Subcutaneous preadipocyte (primary cell): ENCODE results near the gene COL3A1. TPM values are rescaled to one million over a fixed set of nuclear protein-coding genes. Genes with fewer than 3 reads are reported as not detected.

Experiments
- small RNA-seq: library from RNA; depleted of rRNA; stranded (forward); fragments of <200 nt; gene quantifications from one replicate; pipeline ENCODE3, GENCODE V24; 2012
- total RNA-seq: library from RNA; depleted of rRNA; stranded (reverse); fragments of >200 nt; gene quantifications from 2 replicates; pipeline ENCODE4 v1.2.3, GENCODE V29; 2012

The COL3A1 gene
- total RNA-seq = 1,186 and 1,584 TPM in 2 replicates

DNA sequence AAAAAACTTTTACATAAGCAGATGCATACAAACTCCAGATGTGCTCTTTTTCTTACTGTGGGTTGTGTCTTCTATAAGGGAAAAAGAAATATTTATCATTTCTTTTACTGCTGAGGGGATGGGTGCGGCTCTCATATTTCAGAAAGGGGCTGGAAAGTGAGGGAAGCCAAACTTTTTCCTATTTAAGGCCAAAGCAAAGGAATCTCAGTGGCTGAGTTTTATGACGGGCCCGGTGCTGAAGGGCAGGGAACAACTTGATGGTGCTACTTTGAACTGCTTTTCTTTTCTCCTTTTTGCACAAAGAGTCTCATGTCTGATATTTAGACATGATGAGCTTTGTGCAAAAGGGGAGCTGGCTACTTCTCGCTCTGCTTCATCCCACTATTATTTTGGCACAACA lies at the start of gene COL3A1:
COL3A1 (plus strand) TSS at position 210 of the 400 bp plus-strand sequence; CDS start at position 327, 117 bp downstream.

Small RNA genes lying within 50 kb of the gene (small RNA-seq; reads per million reads assigned to genes)
- 9.7 reads per million, percentile 95 among the genes with 10 or more reads in this experiment for gene MIR1245A

Other genes starting within 250 kb of the COL3A1 start
- gene COL5A2, start 205.4 kb downstream of the COL3A1 start, total RNA-seq = 186 and 225 TPM in 2 replicates